Measurements from ENCODE around the gene IYD.
A peak's percentile ranks its signal among the peaks of the same experiment; 100 is the strongest.

IYD gene

DNA sequence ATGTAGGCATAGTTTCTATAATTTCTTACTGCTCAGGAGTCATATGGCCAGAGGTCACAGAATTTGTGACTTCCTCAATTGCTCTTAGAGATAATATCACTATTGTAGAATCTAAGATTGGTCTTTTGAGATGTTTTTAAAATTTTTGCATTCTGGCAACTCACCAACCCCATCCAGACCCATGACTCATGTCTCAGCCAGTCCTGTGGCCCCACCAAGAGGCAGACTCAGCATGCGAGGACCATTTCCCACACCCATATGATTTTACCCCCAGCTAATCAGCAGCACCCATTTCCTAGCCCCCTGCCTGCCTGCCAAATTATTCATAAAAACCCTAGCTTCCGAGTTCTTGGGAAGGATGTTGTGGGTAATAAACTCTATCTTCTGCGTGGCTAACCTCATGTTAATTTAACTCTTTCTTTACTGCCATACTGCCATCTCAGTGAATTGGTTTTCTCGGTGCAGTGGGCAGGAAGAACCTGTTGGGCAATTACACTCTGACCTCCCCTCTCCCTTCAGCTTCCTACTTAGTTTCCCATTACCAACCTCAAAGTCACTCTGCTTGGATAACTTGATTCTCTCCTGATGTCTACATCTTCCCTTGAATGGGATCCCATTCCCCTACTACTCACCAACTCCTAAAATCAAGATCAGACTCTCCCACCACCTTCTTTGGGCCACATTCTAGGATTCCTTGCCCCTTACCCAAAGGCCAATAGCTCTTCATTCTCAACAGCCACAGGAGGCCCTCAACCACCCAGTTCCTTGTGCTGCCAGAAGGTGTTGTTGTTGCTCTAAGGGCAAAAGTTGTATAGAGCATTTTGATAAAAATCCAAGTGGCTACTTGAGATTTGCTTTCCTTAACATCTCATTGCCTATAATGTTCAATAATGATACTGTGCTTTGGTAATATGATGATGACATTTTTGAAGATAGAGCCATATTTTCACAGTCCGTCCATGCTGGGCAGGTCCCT lies 16.2 kb upstream of the IYD start:
- Histone ChIP-seq H3K27me3 (ENCODE audit: insufficient read depth, low read length) (no peaks in the 10 kb centered on the region), H3K4me3 (ENCODE audit: low read depth, low read length) (no peak overlapping the region), H2AFZ (ENCODE audit: low read length, unreplicated experiment) (peak overlapping the region; percentile 44), H3K79me2 (ENCODE audit: control insufficient read depth, insufficient read depth, low read length, unreplicated experiment) (no peaks in the 10 kb centered on the region), H3K27ac (ENCODE audit: low read depth, low read length) (peak overlapping the region; percentile 23), H3K36me3 (ENCODE audit: insufficient read depth, low read length) (no peaks in the 10 kb centered on the region), H3K4me1 (ENCODE audit: control insufficient read depth, insufficient read depth, low read length, unreplicated experiment) (peaks cover 24% of the 10 kb centered on the region)

DNA sequence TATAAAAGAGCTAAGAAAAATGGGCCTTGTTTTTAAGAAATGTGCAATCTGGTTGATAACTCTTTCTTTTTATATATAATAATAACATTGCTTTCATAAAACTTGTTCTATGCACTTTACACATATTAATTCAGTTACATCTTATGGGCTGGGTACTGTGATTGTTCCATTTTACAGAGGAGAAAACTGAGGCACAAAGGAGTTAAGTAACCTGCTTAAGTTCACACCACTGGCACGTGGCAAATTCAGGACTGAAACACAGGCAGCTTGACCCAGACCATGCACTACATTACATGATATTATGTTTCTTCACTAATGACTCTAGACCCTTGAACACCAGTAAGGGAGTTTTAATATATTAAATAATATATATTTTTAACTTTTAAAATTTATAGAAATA lies 15.4 kb upstream of the IYD start:
- Histone ChIP-seq H2AFZ (ENCODE audit: low read length, unreplicated experiment) (no peak overlapping the region), H3K27me3 (ENCODE audit: insufficient read depth, low read length) (no peaks in the 10 kb centered on the region)

DNA sequence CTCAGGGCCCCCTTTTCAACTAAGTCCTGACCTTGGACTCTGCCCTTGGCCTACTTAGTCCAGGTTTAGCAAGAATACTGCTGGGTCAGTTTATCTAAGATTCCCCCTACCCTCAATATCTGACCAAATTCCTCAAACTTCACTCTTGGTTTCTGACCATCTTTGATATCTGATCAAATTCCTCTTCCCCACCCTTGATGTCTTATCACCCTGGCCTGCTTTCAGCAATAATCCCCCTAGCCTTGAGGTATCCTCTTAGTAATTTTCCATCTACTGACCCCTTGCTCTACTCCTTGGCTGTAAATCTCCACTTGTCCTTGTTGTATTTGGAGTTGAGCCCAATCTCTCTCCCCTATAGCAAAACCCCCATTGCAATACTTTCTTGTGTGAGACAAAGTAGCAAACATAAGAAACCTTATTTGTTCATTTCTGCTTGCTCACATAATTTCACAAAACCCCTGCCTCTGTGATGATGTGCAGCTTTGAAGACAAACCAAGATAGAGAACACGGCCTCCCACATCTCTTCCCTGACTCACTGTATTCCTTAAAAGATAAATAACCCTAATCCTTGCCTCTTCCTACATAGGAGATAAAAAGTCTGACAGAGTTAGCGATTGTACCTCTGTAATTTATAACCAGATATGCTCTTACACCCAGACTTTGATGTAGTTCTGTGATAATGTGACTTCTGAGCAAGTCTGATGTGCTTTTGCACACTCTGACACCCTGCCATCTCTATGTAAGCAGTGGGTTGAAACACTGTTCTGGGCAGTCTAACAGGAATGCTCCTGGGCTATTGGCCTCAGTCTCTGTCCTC lies 13.8 kb upstream of the IYD start:
- Histone ChIP-seq H3K4me3 (ENCODE audit: low read depth, low read length) (no peak overlapping the region), H3K79me2 (ENCODE audit: control insufficient read depth, insufficient read depth, low read length, unreplicated experiment) (no peaks in the 10 kb centered on the region), H3K27ac (ENCODE audit: low read depth, low read length) (no peak overlapping the region), H2AFZ (ENCODE audit: low read length, unreplicated experiment) (no peak overlapping the region), H3K27me3 (ENCODE audit: insufficient read depth, low read length) (no peaks in the 10 kb centered on the region), H3K4me1 (ENCODE audit: control insufficient read depth, insufficient read depth, low read length, unreplicated experiment) (peaks cover 24% of the 10 kb centered on the region), H3K36me3 (ENCODE audit: insufficient read depth, low read length) (no peaks in the 10 kb centered on the region)

More for the DNA sequence above, 15.4 kb upstream of the IYD start:
- Histone ChIP-seq H3K4me3 (ENCODE audit: low read depth, low read length) (no peak overlapping the region), H3K36me3 (ENCODE audit: insufficient read depth, low read length) (no peaks in the 10 kb centered on the region), H3K4me1 (ENCODE audit: control insufficient read depth, insufficient read depth, low read length, unreplicated experiment) (peaks cover 24% of the 10 kb centered on the region), H3K79me2 (ENCODE audit: control insufficient read depth, insufficient read depth, low read length, unreplicated experiment) (no peaks in the 10 kb centered on the region), H3K27ac (ENCODE audit: low read depth, low read length) (no peak overlapping the region)

DNA sequence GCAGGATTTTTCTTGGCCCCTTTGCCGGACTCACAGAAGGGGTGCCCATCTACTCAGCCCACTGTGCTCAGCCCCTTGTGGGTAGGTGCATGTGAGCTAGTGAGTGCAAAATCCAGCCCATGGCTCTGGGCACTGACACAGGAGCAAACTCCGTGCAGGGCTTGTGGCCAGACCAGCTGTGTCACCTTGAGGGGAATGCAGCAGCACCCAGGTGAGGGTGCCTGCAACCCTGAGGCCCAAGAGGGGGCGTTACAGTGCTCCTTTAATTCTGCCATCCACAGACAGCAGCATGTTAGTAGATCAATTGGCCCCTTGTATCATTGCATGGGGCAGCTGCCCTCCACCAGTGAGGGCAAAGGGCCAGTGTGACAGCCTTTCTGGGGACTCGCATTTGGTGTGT lies 12.9 kb upstream of the IYD start:
- Histone ChIP-seq H3K4me1 (ENCODE audit: control insufficient read depth, insufficient read depth, low read length, unreplicated experiment) (peaks cover 24% of the 10 kb centered on the region), H3K79me2 (ENCODE audit: control insufficient read depth, insufficient read depth, low read length, unreplicated experiment) (no peaks in the 10 kb centered on the region), H3K27ac (ENCODE audit: low read depth, low read length) (no peak overlapping the region), H3K4me3 (ENCODE audit: low read depth, low read length) (no peak overlapping the region), H2AFZ (ENCODE audit: low read length, unreplicated experiment) (no peak overlapping the region), H3K27me3 (ENCODE audit: insufficient read depth, low read length) (no peaks in the 10 kb centered on the region), H3K36me3 (ENCODE audit: insufficient read depth, low read length) (no peaks in the 10 kb centered on the region)

DNA sequence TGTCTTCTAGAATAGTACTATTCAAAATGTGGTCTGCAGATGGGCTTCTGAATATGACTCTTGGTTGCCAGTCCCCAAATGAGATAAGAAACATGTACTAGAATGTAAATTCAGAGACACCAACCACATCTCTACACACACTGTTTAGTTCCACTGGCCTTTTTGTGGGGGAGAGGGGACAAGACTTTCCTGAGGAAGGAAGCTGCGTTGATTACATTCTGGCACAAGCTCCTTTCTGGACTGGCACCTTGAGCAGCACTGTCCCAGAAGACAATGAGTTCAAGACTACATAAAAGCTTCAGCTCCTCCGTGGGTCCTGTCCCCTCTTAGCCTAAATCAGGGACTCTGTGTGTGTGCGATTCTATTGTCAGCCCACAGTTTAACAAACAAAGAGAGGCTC lies 6.9 kb upstream of the IYD start:
- Histone ChIP-seq H2AFZ (ENCODE audit: low read length, unreplicated experiment) (no peak overlapping the region), H3K4me1 (ENCODE audit: control insufficient read depth, insufficient read depth, low read length, unreplicated experiment) (no peaks in the 10 kb centered on the region), H3K36me3 (ENCODE audit: insufficient read depth, low read length) (no peaks in the 10 kb centered on the region), H3K27ac (ENCODE audit: low read depth, low read length) (no peak overlapping the region), H3K79me2 (ENCODE audit: control insufficient read depth, insufficient read depth, low read length, unreplicated experiment) (no peaks in the 10 kb centered on the region), H3K4me3 (ENCODE audit: low read depth, low read length) (no peak overlapping the region), H3K27me3 (ENCODE audit: insufficient read depth, low read length) (no peaks in the 10 kb centered on the region)

DNA sequence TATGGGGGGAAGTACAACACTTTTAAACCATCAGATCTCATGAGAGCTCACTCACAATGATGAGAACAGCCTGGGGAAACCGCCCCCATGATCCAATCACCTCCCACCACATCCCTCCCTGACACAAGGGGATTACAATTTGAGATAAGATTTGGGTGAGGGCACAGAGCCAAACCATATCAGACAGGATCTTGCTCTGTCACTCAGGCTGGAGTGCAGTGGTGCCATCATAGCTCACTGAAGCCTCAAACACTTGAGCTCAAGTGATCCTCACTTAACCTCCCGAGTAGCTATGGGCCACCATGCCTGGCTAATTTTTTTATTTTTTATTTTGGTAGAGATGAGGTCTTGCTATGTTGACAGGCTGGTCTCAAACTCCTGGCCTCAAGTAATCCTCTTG lies 5.1 kb upstream of the IYD start:
- H3K4me3 ChIP-seq (ENCODE audit: low read depth, low read length) = no peak overlapping the region
- no peaks in the 10 kb centered on the region for H3K36me3 ChIP-seq (ENCODE audit: insufficient read depth, low read length)
- no peaks in the 10 kb centered on the region for H3K79me2 ChIP-seq (ENCODE audit: control insufficient read depth, insufficient read depth, low read length, unreplicated experiment)
- no peak overlapping the region for H2AFZ ChIP-seq (ENCODE audit: low read length, unreplicated experiment)
- H3K27me3 ChIP-seq (ENCODE audit: insufficient read depth, low read length) = no peaks in the 10 kb centered on the region
- no peaks in the 10 kb centered on the region for H3K4me1 ChIP-seq (ENCODE audit: control insufficient read depth, insufficient read depth, low read length, unreplicated experiment)
- H3K27ac ChIP-seq (ENCODE audit: low read depth, low read length) = no peak overlapping the region

DNA sequence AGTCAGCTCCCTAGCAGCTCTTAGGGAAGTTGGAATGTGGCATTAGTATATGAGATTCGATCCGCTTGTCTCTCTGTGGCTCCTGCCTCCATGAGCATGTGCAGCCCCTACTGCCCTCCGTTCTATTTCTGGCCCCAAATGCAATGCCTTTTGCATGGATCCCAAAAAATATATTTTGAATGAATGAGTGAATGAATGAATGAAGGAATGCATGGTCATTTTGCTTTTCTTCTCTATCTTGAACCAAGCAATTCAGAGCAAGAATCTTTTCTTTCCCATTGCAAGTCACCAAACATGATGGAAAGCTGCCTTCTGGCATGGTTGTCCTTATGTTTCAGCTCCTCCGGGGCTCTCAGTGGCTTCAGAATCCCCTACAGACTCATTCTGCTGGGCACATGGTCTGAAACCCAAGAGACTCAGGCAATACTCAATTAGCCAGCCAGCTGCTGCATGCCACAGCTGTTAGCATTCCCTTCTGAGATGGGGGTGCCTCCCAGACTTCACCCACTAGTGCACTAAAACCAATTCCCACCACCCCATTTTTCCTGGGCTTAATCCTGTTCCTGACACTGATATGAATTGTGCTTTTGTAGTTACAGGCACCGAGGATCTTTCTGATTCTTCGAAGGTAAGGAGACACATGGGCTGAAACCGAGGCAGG lies 2.6 kb upstream of the IYD start:
- H3K4me1 ChIP-seq (ENCODE audit: control insufficient read depth, insufficient read depth, low read length, unreplicated experiment) = no peaks in the 10 kb centered on the region
- no peak overlapping the region for H2AFZ ChIP-seq (ENCODE audit: low read length, unreplicated experiment)
- H3K79me2 ChIP-seq (ENCODE audit: control insufficient read depth, insufficient read depth, low read length, unreplicated experiment) = no peaks in the 10 kb centered on the region
- H3K4me3 ChIP-seq (ENCODE audit: low read depth, low read length) = no peak overlapping the region
- H3K27ac ChIP-seq (ENCODE audit: low read depth, low read length) = no peak overlapping the region
- no peaks in the 10 kb centered on the region for H3K36me3 ChIP-seq (ENCODE audit: insufficient read depth, low read length)
- no peaks in the 10 kb centered on the region for H3K27me3 ChIP-seq (ENCODE audit: insufficient read depth, low read length)

DNA sequence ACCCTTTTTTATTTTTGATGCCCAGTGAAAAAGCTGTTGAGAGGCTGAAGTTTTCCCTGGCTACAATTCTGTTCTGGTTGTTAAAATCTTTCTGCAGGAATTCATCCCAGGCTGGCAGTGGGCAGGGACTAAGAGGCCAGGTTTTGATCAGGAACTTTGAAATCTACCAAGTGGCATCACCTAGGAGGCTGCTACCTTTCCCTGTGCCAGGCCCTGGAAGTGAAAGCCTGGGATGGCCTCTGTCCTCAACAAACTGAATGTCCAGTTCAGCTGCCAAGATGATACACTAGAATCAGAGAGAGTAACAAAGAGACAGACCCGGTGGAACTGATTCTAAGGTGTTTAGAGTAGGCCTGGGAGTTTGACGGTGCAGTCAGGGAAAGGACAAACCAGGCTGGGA lies 596 bp downstream of the IYD start:
- H3K27me3 ChIP-seq (ENCODE audit: insufficient read depth, low read length) = no peaks in the 10 kb centered on the region
- H3K79me2 ChIP-seq (ENCODE audit: control insufficient read depth, insufficient read depth, low read length, unreplicated experiment) = no peaks in the 10 kb centered on the region
- no peak overlapping the region for H3K4me3 ChIP-seq (ENCODE audit: low read depth, low read length)
- H3K4me1 ChIP-seq (ENCODE audit: control insufficient read depth, insufficient read depth, low read length, unreplicated experiment) = peaks cover 15% of the 10 kb centered on the region
- no peak overlapping the region for H2AFZ ChIP-seq (ENCODE audit: low read length, unreplicated experiment)
- H3K27ac ChIP-seq (ENCODE audit: low read depth, low read length) = no peak overlapping the region
- no peaks in the 10 kb centered on the region for H3K36me3 ChIP-seq (ENCODE audit: insufficient read depth, low read length)

DNA sequence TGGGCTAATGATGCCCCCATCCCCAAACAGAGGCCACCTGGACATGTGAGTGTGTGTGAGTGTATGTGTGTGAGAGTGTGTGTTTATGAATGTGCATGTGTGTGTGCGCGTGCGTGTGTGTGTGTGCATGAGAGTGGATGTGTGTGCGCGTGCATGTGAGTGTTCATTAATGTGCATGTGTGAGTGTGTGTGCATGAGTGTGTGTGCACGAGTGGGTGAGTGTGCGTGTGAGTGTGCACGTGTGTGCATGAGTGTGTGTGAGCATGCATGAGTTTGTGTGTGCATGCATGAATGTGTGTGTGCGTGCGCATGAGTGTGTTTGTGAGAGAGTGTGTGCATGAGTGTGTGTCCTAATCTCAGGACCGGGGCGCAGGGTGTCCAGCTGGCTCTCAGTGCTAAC lies 1.3 kb downstream of the IYD start:
- Histone ChIP-seq H3K79me2 (ENCODE audit: control insufficient read depth, insufficient read depth, low read length, unreplicated experiment) (no peaks in the 10 kb centered on the region), H3K27me3 (ENCODE audit: insufficient read depth, low read length) (no peaks in the 10 kb centered on the region), H3K27ac (ENCODE audit: low read depth, low read length) (no peak overlapping the region), H3K4me3 (ENCODE audit: low read depth, low read length) (no peak overlapping the region), H3K36me3 (ENCODE audit: insufficient read depth, low read length) (no peaks in the 10 kb centered on the region), H3K4me1 (ENCODE audit: control insufficient read depth, insufficient read depth, low read length, unreplicated experiment) (peaks cover 15% of the 10 kb centered on the region), H2AFZ (ENCODE audit: low read length, unreplicated experiment) (no peak overlapping the region)

DNA sequence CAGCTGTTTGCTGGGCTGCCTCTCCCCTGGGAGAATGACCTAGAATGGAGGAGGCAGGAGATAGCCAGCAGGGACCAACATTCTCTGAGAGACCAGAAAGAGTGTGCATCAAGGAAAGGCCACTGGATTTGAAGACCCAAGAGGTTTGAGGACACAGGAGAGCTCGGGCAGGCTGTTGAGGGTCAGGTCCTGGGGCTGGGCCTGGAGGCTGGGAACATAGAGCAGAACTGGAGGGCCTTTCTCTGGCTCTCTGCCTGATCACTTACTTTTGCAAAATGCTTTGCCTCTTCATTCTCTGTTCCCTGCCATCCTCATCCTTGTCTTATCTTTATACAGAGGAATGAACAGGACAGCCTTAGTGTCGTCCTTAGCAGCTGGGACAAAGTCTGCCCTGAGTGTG lies 2.5 kb downstream of the IYD start:
- no peaks in the 10 kb centered on the region for H3K36me3 ChIP-seq (ENCODE audit: insufficient read depth, low read length)
- H2AFZ ChIP-seq (ENCODE audit: low read length, unreplicated experiment) = no peak overlapping the region
- H3K27ac ChIP-seq (ENCODE audit: low read depth, low read length) = no peak overlapping the region
- peaks cover 15% of the 10 kb centered on the region for H3K4me1 ChIP-seq (ENCODE audit: control insufficient read depth, insufficient read depth, low read length, unreplicated experiment)
- no peak overlapping the region for H3K4me3 ChIP-seq (ENCODE audit: low read depth, low read length)
- H3K79me2 ChIP-seq (ENCODE audit: control insufficient read depth, insufficient read depth, low read length, unreplicated experiment) = no peaks in the 10 kb centered on the region
- 0 out of 2 replicates have a peak, but pooled peaks cover 5% of the 10 kb centered on the region for H3K27me3 ChIP-seq (ENCODE audit: insufficient read depth, low read length)

Data from ACC112 (cell line).